Activated CD8-positive, alpha-beta memory T cell treated with anti-CD3 and anti-CD28 coated beads for 24 hours (primary cell): ENCODE measurements around the gene TSPAN18.
A peak's percentile ranks its signal among the peaks of the same experiment; 100 is the strongest.

Source experiments
- DNase-seq: peaks from one replicate; pipeline ENCODE4 v3.0.0-alpha.2; 2020

The TSPAN18 gene

DNA sequence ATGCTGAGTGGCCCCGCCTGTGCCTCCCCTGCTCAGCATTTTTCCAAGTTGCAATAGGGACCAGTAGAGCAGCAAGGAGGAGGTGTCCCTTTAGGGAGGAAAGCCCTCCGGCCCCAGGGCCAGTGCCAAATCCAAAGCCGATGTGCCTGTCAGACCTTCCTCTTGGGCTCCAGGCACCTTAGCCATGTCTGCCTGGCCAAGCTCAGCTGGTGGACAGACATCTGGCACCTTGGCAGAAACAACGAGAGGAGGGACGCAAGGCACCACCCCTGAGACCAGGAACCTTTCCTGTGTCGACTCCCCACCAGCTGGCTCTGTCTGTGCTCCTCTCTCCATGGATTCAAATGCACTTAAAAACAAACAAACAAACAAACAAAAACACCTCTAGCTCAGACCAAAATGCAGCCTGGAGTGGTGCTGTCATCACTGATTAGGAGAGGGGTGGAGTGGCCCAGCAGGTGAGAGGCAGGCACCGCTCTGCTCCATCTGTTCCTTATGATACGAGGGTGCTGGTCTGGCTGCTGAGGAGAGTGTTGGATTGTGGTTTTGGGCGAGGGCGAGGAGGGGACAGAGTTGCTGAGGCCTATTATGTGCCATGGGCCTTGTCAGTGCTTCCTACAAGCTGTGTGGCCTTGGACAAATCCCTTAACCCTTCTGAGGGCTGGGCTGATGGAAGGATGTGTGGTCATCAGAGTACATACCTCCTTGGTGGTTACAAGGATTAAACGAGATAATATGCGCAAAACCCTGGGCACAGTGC is 177.7 kb downstream of the TSPAN18 start:
- no peak for DNase-seq

DNA sequence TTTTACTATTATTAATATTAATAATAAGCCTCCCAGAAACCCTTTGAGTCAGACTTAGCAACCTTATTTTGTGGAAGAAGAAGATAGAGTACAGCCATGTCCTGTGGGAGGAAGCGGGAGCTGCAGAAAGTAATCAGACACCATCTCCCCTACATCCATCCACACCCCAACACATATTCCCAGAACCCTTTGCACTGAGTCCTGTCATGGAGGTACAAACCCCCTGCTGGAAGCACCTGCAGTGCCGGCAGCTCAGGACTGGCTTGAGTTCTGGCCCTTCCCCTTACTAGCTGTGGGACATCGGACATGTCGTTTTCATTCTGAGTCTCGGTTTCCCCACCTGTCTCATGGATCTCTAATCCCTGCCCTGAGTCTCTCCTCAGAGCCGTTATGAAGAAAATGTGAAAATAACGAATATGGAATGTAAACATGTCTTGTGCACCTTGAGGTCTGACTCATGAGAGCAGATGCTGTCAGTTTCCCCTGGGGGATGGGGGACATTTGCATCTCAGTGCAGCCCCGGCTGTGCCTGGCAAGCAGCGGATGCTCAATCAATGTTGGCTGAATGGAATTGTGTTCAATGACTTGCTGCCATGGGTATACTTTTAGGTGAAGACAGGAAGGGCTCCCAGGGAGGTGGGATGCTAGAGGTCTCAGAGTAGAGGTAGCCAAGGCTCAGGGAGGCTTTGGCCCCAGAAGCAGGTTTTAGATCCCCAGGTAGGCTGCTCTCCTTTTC is 178.5 kb downstream of the TSPAN18 start:
- DNase-seq: no peak

DNA sequence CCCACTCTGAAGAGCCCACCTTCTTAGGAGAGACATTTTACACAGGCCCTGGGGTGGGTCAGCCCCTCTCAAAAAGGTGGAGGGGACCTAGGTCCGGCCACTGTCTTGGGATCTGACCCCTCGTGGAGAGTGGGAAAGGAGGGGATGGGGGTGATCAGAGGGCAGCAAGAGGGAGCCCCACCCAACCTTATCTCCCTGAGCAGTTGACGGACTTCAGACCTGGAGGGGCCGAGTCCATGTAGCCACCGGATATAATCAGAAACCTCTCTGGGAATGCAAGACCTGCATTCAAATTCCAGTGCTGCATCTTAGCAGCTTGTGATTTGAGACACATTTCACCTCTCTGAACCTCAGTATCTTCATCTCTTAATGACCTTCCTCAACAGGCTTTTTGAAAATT is 179.9 kb downstream of the TSPAN18 start:
- no peak for DNase-seq

DNA sequence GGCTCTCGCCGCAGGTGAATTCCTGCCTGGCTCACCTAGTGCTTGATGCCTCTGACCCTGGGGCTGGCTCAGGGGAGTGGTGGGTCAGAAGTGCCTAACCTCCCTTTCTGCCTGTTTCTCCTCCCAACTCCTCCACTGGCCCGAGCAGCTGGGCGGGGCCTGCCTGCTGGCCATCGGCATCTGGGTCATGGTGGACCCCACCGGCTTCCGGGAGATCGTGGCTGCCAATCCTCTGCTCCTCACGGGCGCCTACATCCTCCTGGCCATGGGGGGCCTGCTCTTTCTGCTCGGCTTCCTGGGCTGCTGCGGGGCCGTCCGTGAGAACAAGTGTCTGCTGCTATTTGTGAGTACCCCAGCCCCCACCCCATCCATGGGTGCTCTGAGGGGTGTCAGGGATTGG is 182.8 kb downstream of the TSPAN18 start:
- no peak for DNase-seq

DNA sequence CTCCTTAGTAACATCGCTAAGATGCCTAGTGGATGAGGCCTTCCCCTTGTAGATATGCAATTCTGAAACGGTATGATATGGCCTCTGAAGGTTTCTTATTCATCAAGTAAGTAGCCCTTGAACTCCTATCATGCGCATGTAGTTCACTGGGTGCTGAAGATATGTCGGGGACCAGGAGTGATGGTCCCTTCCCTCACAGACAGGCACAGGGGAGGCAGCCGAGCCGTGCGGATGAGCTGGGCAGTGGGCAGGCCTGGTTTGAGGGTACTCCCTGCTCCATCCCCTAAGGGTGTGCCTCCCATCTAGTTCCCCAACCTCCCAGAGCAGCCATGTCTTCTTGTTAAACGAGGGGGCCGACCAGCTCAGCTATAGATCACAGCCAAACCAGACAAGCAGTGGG is 183.8 kb downstream of the TSPAN18 start:
- no peak for DNase-seq

DNA sequence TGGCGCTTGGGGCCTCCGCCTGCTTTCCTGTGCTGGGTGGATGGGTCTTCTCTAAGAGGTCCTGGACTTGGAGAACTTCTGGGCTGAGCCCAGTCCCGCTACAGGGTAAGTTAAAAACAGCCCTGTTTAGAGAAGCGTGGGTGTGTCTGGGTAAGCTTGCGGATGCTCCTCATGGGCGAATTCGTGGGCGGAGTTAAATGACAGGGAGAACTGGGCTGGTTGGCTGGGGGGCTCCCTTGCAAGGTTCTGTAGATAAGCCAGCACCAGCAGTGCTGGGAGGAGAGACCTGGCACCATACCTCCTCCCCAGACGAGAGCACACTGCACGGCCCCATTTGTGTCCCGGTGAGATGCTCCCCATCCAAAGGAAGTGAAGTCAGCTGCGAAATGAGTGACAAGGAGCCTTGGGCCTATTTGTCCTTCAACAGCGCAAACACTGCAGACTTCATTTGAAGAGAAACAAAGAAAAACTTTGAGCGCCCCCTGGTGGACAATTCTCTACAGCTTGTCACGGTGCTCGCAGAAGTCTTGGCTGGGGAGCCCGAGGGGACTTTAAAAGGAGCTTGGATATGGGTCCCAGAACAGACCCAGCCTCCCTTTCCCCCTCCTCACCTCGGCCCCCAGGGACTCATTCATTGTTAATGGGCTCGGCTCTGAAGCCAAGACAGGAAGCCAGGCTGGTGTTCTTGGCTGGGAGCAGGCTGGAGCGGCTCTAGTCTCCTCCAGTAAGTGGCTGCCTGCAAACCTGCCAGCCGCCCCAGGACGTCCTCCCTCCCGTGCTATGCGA is 184.5 kb downstream of the TSPAN18 start:
- DNase-seq: peak; percentile 93

DNA sequence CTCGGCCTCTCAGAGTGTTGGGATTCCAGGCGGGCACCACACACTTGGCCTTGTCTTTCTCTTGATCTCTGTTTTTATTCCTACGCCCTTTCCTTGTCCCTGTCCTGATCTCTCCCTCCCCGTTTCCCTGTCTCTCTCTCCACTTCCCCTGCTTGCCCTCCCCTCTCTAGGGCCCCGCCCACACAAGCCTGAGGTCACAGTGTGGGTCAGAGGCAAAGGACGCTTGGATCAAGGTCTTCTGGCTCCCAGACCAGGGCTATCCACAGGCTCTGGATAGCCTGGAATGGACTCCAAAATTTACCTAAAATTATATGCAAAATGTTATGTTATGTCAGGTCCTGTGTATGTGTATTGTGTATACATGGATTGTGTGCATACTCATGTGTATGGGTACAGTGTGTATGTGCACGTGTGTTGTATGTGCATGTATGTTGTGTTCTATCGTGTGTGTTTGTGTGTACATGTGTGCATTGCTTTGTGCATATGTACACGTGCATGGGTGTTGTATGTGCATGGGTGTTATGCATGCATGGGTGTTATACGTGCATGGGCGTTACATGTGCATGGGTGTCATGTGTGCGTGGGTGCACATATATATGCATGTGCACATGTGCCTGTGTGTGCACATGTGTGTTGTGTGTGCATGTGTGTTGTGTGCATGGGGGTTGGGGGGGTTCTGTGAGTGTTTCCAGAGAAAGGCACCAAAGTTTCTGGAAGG is 185.7 kb downstream of the TSPAN18 start:
- DNase-seq: no peak

DNA sequence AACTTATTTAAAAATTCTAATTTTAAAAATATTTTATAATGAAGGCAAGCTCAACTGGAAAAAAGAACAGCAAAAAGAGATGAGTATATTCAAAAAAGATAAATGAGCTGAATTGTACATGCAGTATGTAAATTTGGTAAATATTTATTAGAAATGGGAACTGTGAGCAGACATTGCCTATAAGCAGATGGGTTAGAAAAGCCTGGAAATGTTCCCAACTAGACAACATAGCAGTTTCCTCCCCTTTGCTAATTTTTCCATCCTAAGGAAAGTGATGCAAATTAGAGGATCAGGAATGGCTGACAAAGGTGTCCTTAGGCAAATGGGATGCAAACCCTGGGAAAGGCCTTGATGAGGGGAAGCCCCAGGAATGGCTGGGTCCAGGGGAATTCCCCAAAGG is 186.7 kb downstream of the TSPAN18 start:
- no peak for DNase-seq

DNA sequence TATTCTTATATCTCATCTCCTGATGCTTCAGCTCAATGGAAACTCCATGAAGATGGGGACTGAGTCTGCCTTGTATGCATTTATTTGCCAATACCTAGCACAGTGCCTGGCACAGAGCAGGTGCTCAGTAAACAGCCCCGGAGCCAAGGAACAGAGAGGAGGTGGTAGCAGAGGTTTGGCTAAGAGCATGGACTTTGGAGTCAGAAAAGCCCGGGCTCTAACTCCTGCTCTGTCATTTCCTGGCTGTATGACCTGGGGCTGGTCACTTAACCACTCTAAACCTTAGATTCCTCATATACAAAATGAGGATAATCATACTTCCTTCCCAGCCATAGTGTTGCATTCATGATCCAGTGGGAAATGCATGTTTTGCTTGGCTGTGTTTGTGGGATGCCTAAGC is 187.3 kb downstream of the TSPAN18 start:
- DNase-seq: no peak

DNA sequence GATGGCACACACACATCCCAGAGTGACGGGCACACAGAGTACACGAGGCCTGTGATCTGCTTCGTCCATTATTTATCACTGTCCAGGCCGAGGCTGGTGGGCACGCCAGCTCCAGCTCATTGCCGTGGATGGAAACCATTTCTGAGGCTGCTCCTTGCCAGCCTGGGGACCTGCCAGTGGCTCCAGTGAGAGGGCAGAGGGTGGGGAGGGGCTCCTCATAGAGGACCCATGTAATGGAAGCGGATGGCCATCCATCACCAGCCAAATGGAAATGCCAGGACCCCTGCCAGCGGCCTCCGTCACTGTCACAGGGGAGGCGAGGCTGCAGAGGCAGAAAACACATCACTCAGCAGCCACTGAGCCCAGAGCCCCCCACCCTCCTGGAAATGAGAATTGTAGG is 188.2 kb downstream of the TSPAN18 start:
- no peak for DNase-seq

DNA sequence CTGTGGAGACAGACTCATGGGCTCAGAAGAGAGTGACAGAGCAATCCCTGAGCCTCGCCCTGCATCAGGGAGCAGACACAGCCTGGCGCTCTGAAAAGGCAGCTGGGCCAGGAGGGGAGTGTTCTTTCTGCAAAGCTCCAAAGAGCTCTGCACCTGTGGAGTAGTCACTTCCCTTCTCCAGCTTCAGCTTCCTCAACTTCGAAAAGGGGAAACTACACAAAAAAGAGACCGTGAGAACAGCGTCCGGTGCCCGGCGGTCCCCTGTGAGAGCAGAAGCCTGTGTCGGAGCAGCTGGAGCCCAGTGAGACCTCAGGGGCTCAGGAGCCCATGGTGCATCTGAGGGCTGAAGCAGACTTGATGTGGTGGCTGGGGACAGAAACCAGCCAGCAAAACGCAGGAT is 188.9 kb downstream of the TSPAN18 start:
- no peak for DNase-seq

DNA sequence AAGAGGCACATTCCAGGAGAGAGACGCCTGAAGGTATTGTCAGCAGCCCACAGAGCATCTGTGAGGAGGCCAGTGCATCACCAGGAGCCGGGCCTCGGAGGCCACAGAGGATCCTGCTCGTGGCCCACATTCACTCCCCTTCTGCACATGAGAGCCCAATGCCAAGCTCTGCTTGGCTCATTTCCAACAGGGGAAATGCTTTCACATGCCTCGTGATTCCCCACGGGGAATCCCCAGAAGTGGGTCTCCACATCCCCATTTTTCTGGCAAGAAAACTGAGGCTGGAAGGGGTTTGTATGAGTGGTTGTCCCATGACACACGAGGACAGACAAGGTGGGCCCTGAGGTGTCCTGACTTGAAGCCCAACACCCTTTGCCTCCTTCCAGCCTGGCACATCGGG is 189.6 kb downstream of the TSPAN18 start:
- DNase-seq: no peak

DNA sequence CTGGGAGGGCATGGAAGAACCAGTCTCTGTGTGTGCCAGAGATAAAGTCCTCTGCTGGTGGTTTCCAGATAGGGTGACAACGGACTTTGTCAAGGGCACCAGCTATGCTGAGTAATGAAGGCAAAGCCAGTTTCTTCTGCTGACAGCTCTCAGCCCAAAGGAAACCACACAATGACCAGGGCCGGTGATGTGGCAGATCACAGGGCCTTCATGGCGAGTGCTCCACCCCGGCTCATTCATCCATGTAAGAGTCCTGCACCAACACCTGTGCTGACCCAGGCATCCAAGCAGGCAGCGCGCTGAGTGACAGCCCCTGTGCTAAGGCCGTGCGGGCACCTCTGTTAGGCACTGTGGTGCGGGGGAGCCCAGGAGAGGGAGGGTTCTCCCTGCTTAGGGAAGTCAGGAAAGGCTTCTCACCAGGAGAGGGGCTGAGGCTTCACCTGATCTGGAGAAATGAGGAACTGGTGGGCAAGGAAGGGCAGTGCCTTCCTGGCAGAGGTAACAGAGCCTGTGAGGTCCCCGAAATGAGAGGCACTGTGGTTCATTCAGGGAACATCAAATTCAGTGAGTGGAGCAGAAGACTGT is 190.1 kb downstream of the TSPAN18 start:
- no peak for DNase-seq

DNA sequence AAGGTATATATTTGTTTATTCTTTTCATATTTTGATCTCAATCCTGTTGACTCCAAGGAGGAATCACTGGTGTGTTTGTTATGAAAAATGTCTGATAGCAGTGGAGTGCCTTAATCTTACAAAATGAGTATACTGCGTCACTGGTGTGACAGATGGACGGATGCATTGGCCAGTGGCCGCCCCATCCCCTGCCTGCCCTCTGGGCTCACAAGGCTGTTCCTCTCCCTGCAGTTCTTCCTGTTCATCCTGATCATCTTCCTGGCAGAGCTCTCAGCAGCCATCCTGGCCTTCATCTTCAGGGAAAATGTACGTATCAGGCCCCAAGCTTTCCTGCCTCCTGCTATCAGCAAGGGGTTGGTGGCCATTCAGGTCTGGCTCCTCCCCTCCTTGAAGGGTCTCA is 191.0 kb downstream of the TSPAN18 start:
- DNase-seq: no peak

DNA sequence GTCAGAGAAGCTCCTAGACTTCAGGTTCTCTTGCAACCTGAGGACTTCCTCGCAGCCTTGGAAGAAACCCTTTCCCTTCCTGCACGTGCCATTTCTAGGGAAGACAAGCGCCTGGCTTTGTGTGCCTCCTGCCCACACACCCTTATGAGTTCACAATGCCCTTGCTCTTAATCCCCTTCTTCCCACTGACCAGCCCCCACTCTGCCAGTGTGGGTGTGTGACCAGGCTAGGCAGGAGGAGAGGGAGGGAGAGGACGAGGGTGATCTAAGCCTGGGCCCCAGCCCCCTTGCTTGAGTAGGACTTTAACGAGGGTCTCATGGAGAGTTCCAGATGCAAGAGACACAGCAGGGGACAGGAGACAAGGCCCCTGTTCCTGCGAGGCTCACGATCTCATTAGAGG is 193.7 kb downstream of the TSPAN18 start:
- DNase-seq: no peak

DNA sequence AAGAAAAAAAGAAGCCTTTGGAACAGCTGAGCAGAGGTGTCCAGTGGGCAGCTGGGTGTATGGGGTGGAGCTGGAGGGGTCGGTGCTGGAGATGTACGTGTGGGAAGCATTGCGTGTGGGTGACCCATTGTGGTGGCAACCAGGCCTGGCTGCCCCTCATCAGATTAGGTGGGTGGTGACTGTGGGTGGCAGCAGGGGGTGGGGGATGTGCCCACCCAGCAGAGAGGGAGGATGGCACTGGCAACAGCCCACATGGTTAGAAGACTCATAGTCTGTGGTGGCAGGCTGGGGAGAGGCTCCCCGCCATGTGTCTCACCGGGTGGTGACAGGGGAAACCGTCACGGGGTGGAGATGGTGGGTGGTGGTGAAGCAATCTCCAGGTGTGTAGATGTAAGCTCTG is 196.4 kb downstream of the TSPAN18 start:
- DNase-seq: no peak

DNA sequence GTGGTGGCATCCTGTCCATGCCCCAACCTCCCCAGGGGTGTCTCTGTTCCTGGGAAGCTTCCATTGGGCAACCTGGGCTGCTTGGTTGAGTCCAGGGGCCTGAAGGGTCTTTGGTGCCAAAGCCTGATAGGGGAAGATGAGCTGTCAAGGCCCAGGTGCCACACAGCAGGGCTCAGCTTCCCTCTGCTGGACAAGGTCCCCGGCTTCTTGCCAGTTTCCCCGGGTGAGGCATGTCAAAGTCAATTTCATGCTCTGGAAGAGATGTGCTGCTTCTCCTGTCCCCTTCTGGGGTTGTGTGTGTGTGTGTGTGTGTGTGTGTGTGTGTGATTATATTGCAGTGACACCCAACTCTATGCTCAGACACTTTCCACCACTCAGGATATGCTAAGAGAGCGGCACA is 197.0 kb downstream of the TSPAN18 start:
- DNase-seq: no peak

DNA sequence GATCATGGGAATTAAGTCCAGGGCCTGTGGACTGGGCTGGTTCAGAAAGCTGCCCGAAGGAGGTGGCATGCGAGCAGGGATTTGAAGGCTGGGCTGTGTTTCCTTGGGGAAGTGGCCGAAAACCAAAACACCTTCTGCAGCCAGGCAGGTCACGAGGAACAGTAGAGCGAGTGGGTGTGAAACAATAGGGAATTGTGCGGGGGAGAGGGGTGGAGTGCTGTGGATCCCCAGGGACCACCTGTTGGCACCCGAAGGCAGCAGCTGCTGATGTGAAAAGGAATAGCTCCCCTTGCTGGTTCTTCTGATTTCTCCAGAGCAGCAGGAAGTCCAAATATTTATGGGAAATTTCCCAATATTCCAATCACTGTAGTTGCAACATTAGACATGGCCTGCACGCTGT is 199.3 kb downstream of the TSPAN18 start:
- no peak for DNase-seq

DNA sequence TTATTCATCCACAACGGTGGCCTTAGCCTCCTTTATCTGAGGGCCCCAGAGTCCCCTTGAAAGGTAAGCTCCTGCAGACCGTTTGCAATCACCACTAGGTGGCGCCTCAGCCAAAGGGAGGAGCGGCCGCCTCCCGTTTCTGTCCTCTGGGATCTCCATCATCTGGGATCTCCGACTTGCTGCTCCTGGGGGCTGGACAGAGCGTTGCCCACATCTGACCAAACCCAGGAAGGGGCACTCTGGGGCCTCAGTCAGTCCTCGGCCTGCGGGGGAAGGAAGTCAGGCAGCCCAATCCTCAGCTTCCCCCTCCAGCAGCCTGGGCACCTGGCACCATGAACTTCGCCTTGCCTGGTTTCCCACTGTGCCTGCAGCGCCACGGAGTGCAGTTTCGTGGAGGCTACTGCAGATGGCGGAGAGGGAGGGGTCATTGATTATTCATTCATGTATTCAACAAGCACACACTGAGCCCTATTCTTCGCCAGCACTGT is 200.5 kb downstream of the TSPAN18 start:
- peak; percentile 86 for DNase-seq

DNA sequence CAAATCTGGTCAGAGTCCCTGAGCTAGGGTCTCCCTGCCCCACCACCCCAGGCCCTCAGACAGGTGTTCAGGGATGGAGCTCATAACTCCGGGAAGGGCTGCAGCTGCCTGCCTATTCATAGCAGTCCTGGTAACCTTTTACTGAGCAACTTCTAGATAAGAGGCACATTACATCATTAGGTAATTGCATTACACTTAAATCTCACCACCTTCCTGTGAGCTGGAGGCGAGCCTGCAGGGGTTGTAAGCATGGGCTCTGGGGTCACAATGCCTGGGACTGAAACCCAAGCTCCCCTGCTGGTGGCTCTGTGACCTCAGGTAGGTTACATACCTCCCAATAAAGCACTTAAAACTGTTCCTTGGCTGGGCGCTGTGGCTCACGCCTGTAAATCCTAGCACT is 201.4 kb downstream of the TSPAN18 start:
- DNase-seq: no peak

DNA sequence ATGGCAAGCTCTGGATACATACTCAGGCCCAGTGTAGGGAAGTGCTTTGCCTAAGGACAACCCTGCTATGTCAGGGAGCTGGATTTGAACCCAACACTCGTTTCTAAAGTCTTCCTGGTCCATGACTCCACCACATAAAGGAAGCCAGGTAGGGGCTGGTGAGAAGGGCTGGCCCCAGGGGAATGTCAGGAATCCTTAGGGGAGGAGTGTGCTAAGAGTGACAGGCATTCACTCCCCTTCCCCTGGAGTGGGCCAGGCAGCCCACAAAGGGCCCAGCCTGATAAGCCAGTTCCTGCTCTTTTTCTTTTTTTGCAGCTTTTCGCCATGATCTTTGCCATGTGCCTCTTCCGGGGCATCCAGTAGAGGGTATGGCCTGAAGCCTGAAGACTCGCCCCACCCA is 202.1 kb downstream of the TSPAN18 start:
- DNase-seq: no peak

DNA sequence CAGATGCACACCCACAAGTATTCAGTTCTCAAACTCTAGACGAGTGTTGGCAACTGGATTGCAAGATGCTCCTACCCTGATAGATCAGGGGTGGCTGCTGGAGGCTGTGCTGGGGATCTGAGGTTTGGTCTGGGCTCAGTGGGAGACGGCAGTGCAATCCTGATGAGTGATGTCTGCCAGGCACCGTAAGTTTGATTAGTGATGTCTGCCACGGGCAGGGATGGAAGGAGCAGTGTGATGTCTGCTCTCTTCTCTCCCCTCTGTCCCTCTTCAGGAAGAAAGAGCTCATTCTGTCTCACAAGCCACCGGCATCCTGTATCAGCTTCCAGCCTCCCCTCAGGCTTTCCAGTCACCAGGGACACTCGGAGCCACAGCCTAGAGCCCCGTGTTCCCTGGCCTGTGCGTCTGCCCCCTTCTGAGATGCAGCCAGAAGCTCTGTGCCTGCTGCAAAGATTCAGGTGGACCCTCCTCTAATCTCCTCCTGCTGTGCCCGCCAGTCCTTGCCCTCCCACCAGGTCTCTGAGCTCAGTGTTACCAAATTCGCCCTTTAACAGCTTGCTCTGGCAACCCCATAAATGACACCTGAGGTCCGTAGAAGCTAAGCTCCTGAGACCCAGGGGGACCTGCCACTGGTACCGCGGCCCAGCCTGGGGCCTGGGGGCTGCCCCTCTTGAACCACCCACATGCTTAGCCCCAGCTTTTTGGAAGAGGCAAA is 204.0 kb downstream of the TSPAN18 start:
- no peak for DNase-seq
